G401.6 (cell line): ENCODE data around the gene ATP9A.
"Not testable (repeated sequence)": the region's sequence is repeated elsewhere in the genome, so short reads cannot be mapped to it uniquely, and the experiment has no call there.

ENCODE experiments used
- FAIRE-seq: peaks from 2 replicates; lab custom pipeline; 2012; peaks lifted over from hg19 to GRCh38; lab: Jason Lieb, UNC

ATP9A gene

GRCh38 chr20:51725584-51726176, 42.5 kb downstream of the ATP9A start:
- FAIRE-seq = no peak

GRCh38 chr20:51723026-51723425, 45.2 kb downstream of the ATP9A start:
- not testable (repeated sequence) for FAIRE-seq

- not testable (repeated sequence) for FAIRE-seq
These were observed 45.9 kb downstream of the ATP9A start for GRCh38 chr20:51722246-51722645.

GRCh38 chr20:51720854-51721253, 47.3 kb downstream of the ATP9A start:
- FAIRE-seq = no peak

- no peak for FAIRE-seq
These were observed 47.8 kb downstream of the ATP9A start for GRCh38 chr20:51720384-51720783.

- no peak for FAIRE-seq
These were observed 52.4 kb downstream of the ATP9A start for GRCh38 chr20:51715856-51716185.

- no peak for FAIRE-seq
These were observed 52.9 kb downstream of the ATP9A start for GRCh38 chr20:51715163-51715855.

GRCh38 chr20:51713213-51713598, 55.0 kb downstream of the ATP9A start:
- FAIRE-seq = no peak

- FAIRE-seq = peak; percentile 84
These were observed 55.5 kb downstream of the ATP9A start for GRCh38 chr20:51712501-51713212.

GRCh38 chr20:51711426-51711825, 56.8 kb downstream of the ATP9A start:
- FAIRE-seq = no peak

- no peak for FAIRE-seq
These were observed 57.8 kb downstream of the ATP9A start for GRCh38 chr20:51710361-51710894.

- no peak for FAIRE-seq
These were observed 62.8 kb downstream of the ATP9A start for GRCh38 chr20:51705400-51705799.

GRCh38 chr20:51703400-51704287, 64.5 kb downstream of the ATP9A start:
- no peak for FAIRE-seq

- no peak for FAIRE-seq
These were observed 65.6 kb downstream of the ATP9A start for GRCh38 chr20:51702556-51702955.

- FAIRE-seq = peak; percentile 93
These were observed 67.3 kb downstream of the ATP9A start for GRCh38 chr20:51700809-51701285.

- FAIRE-seq = no peak
These were observed 69.9 kb downstream of the ATP9A start for GRCh38 chr20:51698252-51698651.

GRCh38 chr20:51697096-51697826, 70.9 kb downstream of the ATP9A start:
- FAIRE-seq = no peak

- peak; percentile 60 for FAIRE-seq
These were observed 71.7 kb downstream of the ATP9A start for GRCh38 chr20:51696304-51697071.

GRCh38 chr20:51695574-51696303, 72.5 kb downstream of the ATP9A start:
- no peak for FAIRE-seq

- no peak for FAIRE-seq
These were observed 75.3 kb downstream of the ATP9A start for GRCh38 chr20:51692806-51693400.
